DND-41 (cell line): Measurements from ENCODE around the gene OSBP2.

Source experiments
- CTCF ChIP-seq: IDR thresholded peaks from 2 replicates; pipeline ENCODE4 v1.5.1; 2012; ENCODE audit warnings: borderline replicate concordance, low read length, moderate library complexity, mild to moderate bottlenecking; ENCODE audit not compliant: poor library complexity, severe bottlenecking; ENCODE audit errors: extremely low read depth
- EZH2 ChIP-seq: IDR thresholded peaks from 3 replicates; pipeline ENCODE4 v1.6.1; 2012; ENCODE audit warnings: borderline replicate concordance, low read depth, mild to moderate bottlenecking, moderate library complexity, low read length, inconsistent platforms; ENCODE audit not compliant: severe bottlenecking

GRCh38 chr22:30837531-30837930 lies 142.9 kb downstream of the OSBP2 start:
- TF ChIP-seq CTCF (no peak), EZH2 (no peak)
